DMS 273 treated with DMSO at 0.1 percent for 48 hours (cell line): ENCODE measurements around the gene ATG12.
"Not testable (repeated sequence)": the region's sequence is repeated elsewhere in the genome, so short reads cannot be mapped to it uniquely, and the experiment has no call there.

Experiments used
- DNase-seq: peaks from one replicate; lab custom pipeline; 2025; lab: John Stamatoyannopoulos, UW

ATG12 gene

DNA sequence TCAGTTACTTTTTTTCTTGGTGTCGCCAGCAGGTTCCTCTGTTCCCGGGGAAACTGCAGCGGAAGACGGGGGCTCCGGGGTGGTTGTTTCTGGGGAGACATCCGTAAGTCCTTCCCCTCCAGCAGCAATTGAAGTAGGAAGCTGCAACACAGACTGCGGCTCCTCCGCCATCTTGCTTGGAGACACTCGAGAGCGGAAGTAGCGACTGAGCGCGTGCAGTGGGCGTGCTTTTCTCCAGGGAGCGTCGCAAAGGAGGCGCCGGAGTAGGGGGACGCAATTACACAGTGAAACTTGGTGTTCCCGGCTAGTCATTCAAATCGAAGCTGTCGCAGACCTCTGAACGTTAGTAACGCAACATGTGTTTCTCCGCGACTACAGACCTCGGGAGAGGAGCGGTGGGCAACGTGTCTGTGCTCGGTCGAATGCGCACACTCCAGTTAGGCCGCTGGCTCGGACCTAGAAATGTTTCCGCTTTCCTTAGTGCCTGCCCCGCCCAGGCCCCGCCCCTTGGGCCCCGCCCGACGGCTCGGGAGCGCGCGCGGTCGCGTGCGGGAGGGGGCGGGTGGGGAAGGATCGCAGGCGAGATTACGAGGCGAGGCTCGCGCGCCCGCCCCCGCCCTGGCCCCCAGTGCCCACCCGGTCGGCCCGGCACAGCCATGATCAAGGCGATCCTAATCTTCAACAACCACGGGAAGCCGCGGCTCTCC is at the start of gene ATG12, which contains the start of gene AP3S1:
Gene ATG12, minus strand, starts transcription at position 184 of the 707 bp plus-strand sequence. Its CDS starts 13 bp downstream, at position 171.
Gene AP3S1, plus strand, starts transcription at position 554 of the 707 bp plus-strand sequence. Its CDS starts 103 bp downstream, at position 657.
- peak; percentile 95 for DNase-seq

DNA sequence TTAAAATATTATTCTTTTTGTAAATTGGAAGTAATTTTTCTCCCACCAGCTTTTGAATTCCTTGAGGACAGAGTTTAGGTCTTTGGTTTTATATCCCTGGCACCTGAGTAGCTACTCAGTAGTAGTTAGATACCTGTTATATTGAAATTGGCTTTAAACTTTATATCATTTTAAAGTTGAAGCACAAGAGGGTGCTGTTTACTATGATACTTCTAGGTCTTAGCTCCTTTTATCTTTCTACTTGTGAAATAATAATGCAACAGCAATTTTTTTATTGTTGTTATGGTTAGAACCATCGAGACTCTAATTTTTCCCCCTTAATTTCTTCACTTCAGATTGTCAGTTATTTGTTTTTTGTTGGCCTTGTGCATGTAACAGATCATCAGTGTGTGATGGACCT is 46.7 kb upstream of the ATG12 start:
- no peak for DNase-seq

DNA sequence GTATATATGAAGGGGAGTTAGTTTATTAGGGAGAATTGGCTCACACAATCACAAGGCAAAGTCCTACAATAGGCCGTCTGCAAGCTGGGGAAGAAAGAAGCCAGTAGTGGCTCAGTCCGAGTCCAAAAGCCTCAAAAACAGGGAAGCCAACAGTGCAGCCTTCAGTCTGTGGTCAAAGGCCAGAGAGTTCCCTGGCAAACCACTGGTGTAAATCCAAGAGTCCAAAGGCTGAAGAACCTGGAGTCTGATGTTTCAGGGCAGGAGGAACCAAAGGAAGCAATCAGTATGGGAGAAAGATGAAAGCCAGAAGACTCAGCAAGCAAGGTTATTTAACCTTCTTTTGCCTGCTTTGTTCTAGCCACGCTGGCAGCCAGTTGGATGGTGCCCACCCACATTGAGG is 43.8 kb upstream of the ATG12 start:
- not testable (repeated sequence) for DNase-seq

DNA sequence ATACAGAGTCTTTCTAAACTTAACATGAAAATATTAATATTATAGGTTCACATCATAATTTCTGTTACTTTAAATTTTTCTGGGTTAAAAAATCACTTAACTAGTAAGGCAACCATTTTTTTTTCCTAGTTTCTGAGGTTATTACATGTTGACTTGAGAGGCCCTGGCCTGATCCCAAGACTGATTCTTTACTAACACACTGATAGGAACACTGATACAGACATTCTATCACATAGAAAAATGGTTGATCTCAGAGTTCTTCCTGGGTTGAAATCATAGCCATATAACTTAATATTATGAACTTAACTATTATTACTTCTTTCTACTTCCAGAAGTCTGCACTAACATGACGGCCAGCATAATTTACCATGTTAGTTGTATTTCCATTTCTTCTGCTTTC is 43.3 kb upstream of the ATG12 start:
- DNase-seq: no peak

DNA sequence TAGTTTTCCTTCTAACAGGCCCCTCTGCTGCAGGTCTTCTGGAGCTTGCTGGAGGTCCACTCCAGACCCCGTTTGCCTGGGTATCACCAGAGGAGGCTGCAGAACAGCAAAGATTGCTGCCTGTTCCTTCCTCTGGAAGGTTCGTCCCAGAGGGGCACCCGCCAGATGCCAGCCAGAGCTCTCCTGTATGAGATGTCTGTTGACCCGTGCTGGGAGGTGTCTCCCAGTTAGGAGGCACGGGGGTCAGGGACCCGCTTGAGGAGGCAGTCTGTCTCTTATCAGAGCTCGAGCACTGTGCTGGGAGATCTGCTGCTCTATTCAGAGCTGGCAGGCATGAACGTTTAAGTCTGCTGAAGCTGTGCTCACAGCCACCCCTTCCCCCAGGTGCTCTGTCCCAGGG is 41.1 kb upstream of the ATG12 start:
- DNase-seq: not testable (repeated sequence)

DNA sequence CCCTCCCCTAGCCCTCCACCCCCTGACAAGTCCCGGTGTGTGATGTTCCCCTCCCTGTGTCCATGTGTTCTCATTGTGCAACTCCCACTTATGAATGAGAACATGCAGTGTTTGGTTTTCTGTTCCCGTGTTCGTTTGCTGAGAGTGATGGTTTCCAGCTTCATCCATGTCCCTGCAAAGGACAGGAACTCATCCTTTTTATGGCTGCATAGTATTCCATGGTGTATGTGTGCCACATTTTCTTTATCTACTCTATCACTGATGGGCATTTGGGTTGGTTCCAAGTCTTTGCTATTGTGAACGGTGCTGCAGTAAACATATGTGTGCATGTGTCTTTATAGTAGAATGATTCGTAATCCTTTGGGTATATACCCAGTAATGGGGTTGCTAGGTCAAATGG is 36.0 kb upstream of the ATG12 start:
- DNase-seq: not testable (repeated sequence)

DNA sequence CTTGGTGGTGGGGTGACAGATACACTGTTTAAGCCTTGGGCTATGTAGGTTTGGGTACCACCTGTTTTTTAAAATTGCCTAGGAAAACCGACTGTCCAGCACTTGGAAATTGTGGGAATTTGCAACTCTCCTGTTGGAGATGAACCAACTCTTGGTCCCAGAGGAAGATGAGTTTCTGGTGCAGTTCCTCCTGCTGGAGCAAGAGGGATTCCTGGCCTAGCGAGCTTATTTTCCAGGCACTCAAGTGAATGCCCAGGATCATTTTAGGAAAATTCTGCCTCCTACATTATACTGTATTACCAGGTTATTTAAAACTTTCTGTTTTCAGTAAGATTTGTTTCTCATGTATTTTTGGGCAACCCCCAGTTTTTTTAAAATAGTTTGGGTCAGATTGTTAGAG is 34.1 kb upstream of the ATG12 start:
- DNase-seq: no peak

DNA sequence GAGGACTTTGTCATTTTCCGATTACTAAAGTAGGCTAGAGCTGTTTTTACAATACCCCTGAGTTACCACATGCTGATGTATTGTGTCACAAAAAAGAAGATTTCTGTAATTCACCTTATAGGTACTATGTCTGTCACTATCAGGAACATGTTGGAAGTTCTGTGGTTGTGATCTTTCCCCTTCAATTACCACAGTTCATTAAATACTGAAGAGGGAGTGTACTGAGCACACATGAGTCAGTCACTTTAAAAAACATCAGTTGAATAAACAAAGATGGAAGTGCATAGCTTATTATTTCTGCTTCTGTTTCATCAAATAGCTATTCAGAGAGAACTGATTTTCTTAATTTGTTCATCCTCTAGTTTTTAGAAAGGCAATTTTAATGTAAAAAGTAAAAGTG is 32.0 kb upstream of the ATG12 start:
- no peak for DNase-seq

DNA sequence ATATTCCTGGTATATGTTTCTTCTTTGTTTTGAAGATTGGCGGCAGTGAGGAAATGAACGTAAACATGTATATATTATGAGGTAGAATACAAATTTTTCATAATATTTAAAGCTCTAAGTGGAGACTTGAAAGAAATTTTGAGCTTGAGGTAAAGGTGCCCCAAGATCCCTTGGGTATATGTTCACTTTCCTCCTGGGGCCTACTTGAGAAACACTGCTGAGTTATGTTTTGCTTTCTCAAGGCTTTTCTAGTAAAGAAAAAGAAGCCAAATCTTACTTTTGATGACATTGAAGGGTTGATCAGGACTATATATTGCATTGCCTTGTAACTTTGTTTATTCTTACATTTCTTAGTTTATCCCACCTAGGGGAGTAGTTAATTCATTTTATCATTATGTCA is 31.1 kb upstream of the ATG12 start:
- no peak for DNase-seq

DNA sequence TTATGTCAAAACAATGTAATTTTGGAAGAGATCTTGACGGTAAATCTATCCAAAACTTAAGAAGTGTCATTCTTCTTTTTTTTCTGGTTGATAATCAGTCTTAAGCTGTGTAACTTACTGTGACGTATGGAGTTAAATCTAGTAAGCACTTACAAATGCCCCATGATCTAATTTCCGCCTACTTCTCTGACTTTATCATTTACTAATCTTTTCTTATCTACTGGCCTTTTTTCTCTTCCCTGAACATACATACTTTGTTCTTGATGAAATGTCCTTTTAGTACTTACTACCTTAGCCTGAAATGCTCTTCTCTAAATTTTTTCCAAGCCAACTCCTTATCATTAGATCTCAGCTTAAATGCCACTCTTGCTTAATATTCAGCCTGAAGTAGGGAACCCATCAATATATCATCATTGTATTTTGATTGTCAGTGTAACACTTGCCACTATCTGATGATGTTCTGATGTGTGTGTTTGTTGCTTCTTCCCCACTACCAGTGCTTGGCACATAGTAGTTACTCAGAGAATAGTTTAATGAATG is 28.0 kb upstream of the ATG12 start:
- no peak for DNase-seq

DNA sequence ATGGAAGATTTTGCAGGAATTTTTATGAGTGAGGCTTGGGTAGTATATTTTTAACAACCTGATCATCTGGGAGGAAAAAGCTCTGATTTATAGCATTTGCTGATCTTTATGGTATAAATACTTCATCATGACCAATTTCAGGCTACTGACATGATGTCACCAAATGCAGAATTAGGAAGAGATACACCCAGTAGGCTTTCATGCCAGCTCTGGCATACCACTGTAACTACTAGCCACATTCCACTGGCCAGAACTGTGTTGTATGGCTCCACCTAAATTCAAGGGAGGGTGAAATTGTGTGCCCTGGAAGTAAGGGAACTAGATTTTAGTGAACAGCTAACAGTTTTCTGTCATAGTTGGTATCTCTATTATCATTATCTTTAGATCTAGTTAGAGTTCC is 18.0 kb upstream of the ATG12 start:
- DNase-seq: no peak

DNA sequence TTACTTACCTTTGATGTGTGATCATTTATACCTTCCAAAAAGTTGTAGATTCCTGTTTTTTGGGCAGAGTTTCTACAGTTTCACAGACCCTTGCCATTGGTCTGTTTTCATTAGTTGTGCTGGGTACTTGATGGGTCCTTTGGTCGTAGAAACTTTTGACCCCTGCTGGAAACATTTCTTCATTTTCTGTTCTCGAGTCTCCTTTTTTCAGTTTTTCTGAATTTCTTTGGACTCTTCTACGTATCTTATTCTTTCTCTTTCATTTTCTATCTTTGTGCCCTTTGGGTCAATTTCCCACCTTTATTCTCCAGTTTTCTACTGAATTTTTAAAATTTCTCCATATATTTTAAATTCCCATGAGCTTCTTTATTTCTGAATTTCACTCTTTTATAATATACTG is 17.0 kb upstream of the ATG12 start:
- no peak for DNase-seq

DNA sequence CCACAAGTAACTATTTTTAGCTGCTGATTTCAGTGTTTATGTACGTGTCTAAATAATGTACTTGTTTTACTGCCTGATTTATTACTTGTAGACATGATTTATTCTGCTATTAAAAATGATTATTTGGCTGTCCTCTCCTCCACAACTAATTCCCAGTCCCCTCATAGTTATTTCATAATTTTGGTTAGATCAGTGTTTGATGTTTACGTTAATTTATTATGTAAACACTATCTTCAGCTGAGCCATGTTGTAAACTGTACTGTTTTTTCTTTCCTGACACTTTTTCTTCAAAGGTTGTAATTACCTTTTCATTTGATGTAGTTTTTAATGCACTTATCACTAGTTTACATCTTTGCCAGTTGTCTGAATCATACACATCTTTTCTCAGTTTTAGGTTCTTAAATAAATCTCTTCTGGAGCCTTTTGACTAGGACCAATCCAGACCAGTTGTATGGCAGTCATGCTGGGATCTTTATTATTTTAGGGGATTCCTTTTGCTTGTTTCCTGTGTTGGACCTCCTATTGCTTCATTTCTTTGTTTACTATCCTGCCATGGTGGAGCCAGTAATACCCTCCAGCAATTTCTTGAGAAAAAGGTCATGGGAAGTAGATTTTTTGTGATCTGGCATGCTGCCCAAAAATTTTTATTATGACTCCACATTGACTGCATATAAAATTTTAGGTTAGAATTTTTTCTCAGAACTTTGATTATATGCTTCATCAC is 16.4 kb upstream of the ATG12 start:
- no peak for DNase-seq

DNA sequence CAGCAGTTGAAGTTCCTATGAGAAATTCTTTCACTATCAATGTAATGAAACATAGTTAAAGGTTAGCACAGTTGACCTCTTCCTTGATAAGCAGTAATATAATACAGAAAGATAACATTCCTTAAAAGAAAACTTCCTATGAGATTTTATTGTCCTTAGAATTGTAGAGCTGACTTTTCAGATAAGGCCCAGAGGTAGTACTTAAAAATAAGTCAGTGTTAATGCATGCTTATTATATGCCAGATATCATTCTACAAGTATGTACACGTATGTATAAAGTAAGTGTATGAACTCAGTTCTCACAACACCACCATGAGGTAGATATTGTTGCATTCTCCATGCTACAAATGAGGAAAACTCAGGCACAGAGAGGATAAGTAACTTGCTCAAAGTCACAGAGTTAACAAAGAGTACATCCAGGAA is 15.7 kb upstream of the ATG12 start:
- no peak for DNase-seq

DNA sequence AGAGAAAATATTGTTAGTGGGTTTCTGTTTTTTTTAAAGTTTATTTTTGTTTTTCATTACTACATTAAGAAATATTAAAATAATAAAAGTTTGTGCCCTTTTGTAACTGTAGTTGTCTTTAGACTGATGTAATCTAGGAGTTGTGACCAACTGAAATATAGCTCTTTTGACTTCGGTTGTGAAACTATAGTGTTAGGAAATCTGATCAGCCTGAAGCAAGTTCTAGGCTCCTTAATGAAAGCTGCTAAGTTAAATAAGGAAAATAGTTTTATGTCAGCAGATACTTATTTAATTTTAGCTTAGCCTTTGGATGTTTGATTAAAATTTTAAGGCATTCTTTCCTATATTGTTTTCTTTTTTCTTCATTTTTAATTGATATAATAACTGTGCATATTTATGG is 14.6 kb upstream of the ATG12 start:
- no peak for DNase-seq

DNA sequence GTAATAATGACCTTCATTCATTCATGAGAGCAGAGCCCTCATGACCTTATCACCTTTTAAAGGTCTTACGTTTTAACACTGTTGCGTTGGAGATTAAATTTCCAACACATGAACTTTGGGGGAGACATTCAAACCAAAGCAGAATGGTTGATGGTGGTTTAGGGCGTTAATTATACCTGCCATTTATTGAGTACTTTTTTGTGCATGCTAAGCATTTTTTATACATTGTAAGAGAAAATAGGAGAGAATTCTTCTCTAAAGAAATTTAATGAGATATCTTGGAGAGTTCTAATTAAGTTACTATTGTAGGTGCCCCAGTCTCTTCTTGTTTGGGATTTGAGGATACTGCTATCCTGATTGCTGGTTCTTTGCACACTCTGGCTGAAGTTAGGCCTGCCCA is 12.8 kb upstream of the ATG12 start:
- DNase-seq: no peak

DNA sequence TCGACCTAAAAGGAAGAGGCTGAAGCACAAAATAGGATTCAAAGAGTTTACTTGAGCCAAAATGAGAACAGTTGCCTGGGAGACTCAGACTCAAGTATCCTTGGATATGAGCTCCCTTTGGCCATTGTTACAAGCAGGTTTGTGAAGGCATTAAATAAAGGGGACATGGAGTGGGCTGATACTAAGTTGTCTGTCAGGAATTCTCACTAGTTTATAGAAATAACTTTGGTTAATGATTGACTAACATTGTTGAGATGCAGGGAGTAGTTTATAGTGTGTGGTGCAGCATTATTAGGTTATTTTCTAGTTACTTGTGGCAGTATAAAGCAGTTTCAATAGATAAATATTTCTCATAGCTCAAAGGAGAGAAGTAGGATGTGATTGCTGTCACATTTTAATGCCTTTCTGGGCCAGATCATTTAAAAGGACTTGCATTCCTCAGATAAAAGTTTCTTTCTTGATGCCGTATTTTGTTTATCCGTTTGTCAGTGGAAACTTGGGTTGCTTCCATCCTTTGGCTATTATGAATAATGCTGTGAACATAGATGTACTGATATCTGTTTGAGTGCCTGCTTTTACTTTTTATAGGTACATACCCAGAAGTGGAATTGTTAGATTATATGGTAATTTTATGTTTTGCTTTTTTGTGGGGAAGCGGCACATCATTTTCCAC is 9.5 kb upstream of the ATG12 start:
- no peak for DNase-seq

DNA sequence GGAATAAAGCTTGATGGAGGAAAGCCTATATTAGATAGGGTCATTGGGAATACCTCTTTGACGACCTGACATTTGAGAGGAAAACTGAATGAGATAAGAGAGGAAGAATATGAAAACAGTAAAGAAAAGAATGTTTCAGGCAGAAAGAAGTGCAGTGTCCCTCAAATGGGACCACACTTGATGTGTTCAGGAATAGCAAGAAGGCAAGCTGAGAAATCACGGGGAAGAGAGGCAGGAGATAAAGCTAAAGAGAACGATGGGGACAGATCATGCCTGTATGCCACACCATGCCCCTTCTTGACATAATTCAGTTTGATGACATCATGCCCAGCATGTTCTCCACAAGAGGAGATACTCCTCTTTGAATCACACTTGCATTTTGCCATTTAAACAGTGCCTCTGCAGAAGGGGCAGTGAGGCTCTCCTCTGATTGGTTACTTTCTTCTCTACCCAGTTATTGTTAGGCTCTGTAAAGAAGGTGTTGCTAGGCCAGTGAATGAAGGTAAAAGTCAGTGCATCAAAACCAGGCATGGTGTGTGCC is 8.0 kb upstream of the ATG12 start:
- no peak for DNase-seq

DNA sequence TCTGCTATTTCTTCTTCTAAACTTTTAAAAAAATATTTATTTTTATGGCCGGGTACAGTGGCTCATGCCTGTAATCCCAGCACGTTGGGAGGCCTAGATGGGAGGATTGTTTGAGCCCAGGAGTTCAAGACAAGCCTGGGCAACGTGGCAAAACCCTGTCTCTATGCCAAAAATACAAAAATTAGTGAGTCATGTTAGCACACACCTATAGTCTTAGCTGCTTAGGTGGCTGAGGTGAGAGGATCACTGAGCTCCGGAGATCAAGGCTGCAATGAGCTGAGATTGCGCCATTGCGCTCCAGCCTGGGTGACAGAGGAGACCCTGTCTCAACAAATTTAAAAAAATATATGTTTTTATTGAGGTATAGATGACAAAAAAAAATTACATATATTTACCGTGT is 5.9 kb upstream of the ATG12 start:
- no peak for DNase-seq

DNA sequence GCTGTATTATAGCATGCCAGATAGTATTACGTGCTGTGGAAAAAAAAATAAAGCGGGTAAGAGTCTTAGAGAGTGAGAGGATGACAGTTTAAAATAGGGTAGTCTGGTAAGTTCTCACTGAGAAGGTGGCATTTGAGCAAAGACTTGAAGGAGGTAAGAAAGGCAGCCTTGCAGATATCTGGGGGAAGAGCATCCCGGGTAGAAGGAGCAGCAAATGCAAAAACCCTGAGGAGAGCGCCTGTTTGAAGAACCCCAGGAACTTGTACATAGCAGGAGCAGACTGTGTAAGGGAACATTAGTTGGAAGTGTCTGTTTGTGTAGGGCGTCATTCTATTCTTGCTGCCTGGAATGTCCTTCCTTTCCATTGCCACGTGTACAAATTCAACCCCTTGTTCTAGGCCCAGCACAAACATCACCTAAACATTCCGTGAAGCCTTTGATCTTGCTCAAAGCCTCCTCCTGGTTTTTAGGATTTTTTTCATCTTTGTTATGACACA is 3.0 kb upstream of the ATG12 start:
- DNase-seq: no peak

DNA sequence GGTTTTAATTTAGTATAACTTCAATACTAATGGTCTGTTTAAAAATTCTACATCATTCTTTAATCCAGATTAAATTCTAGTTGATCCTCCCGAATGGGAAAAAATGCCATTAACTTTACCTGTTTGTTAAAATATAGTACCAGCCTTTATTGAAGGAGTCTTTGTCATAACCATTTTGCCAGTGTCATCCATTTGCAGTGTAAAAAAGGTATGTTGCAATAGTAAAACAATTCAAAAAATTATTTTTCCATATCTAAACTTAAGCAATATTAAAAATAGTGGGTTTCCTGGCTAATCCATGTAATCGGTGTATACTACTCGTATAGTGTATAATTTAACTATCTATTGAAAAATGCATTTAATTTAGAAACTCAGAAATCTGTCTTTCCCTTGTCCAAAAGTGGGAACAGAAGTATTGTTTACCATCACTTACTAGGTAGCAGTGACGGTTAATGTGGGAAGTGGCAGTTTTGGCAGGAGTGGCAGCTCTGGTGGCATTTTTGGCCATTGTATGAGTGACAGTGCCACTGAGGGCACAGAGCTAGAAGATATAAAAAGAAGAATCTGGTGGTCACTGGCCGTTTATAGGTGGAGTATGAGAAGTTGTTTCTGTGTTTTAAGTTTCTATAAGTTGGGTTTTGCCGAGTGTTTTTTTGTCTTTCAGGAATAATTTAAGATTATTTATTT is 2.2 kb upstream of the ATG12 start:
- DNase-seq: no peak

DNA sequence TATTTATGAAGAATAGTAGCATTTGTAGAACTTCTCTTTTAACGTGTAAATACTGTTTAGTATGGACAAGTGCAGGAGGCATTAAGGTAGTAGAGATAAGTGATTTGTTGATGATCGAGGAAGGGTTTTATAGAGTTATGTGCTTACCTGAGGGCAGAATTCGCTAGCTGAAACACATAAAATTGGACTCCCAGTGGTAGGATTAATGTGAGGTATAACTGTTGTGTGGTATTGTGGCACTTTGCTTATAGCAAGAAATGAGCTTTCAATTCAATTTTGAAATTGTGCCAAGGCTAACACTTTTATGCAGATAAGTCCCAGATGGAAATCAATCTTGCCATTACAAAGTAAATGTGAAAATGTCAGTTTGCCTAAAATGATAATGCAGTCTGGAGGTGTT is 1.6 kb upstream of the ATG12 start:
- peak; percentile 25 for DNase-seq
